Thoracic aorta (tissue), 2 donors: Measurements from ENCODE around the gene PADI3. TPM values are rescaled to one million over a fixed set of nuclear protein-coding genes. Genes with fewer than 3 reads are reported as not detected.

ENCODE experiments used
- ATAC-seq: fragments of 150-250 bp; one replicate; pipeline ENCODE4 v1.8.0; 2017; ENCODE audit warnings: low read depth; ENCODE audit not compliant: insufficient number of reproducible peaks, low FRiP score
- DNase-seq: peaks from one replicate; pipeline ENCODE4 v3.0.0-alpha.2; 2020; ENCODE audit warnings: low spot score
- H3K27ac ChIP-seq, 2 donors: fragments of 200-600 bp; sonication (generic); 1 replicate in 1 of 2; 2 replicates in 1 of 2; pipeline ENCODE4 v1.5.1; 2016; ENCODE audit warnings: mild to moderate bottlenecking in 2 of 2, moderate library complexity in 2 of 2
- H3K27me3 ChIP-seq: fragments of 200-600 bp; sonication (generic); replicated peaks from 2 replicates; pipeline ENCODE4 v1.6.0; 2016; ENCODE audit warnings: mild to moderate bottlenecking; ENCODE audit not compliant: insufficient read depth
- H3K36me3 ChIP-seq: fragments of 200-600 bp; sonication (generic); one replicate; pipeline ENCODE4 v1.5.1; 2016
- H3K4me1 ChIP-seq, 2 donors: fragments of 200-600 bp; sonication (generic); 1 replicate in 1 of 2; 2 replicates in 1 of 2; pipeline versions ENCODE4 v1.5.1 to v1.6.0; 2016; ENCODE audit warnings: low read depth in 2 of 2, mild to moderate bottlenecking in 1 of 2; ENCODE audit not compliant: control insufficient read depth in 1 of 2
- H3K4me3 ChIP-seq: fragments of 200-600 bp; sonication (generic); 2 replicates; pipeline ENCODE4 v1.5.1; 2016; ENCODE audit warnings: mild to moderate bottlenecking
- H3K9me3 ChIP-seq: fragments of 200-600 bp; sonication (generic); 2 replicates; pipeline ENCODE4 v1.5.1; 2016
- total RNA-seq, 2 donors: library from RNA; depleted of rRNA; stranded (reverse); fragments of >200 nt; gene quantifications; one replicate each; pipeline versions ENCODE4 v1.1.0 to v1.2.3, GENCODE V29; 2016
- TF ChIP-seq, protein P1 (sequence below): fragments of 200-600 bp; sonication (generic); IDR thresholded peaks from one replicate; pipeline ENCODE4 v1.5.1; 2019; ENCODE audit warnings: antibody characterized with exemption

Gene PADI3
- total RNA-seq, 2 donors from 2014 or later, result not detected

DNA sequence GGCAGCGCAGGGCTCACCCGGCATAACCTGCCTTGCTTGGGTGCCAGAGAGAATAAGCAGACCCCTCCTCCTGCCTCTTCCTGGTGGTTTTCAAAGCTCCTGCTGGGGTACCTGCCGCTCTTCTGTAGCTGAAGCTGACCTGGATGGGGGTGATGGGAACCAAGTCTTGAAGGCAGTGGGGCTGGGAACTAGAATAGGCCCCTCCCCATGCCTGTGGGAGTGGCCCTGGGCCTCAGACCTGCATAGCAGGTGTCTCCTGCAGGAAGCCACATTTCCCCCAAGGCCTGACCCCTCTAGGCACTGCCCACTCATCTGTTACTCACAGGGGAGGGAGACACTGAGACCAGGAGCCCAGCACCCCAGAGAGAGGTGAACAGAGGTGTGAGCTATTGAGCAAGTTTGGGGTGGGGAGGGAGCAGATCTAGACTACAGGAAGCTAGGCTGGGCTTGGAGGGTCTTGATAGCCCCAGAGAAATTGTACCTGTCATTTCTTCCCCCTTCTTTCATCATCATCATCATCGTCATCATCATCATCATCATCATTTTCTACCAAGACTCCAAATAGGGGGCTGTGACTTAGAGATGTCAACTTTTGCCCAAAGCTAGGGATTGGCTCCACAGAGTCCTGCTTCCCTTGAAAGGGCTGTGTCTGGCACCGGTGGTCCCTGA is 33.9 kb upstream of the PADI3 start:
- no peak for DNase-seq
- no peak for ATAC-seq
- TF ChIP-seq, protein P1, sequence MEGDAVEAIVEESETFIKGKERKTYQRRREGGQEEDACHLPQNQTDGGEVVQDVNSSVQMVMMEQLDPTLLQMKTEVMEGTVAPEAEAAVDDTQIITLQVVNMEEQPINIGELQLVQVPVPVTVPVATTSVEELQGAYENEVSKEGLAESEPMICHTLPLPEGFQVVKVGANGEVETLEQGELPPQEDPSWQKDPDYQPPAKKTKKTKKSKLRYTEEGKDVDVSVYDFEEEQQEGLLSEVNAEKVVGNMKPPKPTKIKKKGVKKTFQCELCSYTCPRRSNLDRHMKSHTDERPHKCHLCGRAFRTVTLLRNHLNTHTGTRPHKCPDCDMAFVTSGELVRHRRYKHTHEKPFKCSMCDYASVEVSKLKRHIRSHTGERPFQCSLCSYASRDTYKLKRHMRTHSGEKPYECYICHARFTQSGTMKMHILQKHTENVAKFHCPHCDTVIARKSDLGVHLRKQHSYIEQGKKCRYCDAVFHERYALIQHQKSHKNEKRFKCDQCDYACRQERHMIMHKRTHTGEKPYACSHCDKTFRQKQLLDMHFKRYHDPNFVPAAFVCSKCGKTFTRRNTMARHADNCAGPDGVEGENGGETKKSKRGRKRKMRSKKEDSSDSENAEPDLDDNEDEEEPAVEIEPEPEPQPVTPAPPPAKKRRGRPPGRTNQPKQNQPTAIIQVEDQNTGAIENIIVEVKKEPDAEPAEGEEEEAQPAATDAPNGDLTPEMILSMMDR, result no peak
- no peaks in the 10 kb centered on the region for H3K36me3 ChIP-seq
- H3K9me3 ChIP-seq, result no peaks in the 10 kb centered on the region
- H3K4me1 ChIP-seq, result no peaks in the 10 kb centered on the region
- no peaks in the 10 kb centered on the region for H3K27me3 ChIP-seq
- H3K4me3 ChIP-seq, result no peak overlapping the region
- no peak overlapping the region for H3K27ac ChIP-seq

DNA sequence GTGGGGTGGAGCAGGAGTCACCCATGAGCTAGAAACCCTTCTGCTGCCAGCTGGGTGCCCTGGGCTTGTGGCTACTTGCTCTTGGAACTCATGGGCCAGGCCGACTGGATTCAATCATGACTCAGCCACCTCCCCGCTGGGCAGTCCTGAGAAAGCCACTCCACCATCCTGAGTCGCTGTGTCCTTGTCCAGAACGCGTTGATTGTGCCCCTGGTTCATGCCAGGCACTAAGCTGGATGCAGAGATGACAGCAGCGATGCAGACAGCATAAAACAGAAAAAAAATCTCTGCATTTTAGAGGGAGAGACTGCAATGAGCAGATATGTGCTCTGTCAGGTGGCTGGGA is 33.4 kb upstream of the PADI3 start:
- Histone ChIP-seq H3K27ac (no peak overlapping the region), H3K9me3 (no peaks in the 10 kb centered on the region), H3K36me3 (no peaks in the 10 kb centered on the region), H3K27me3 (no peaks in the 10 kb centered on the region), H3K4me3 (no peak overlapping the region), H3K4me1 (no peaks in the 10 kb centered on the region)
- ATAC-seq, result no peak
- TF ChIP-seq, protein P1, result no peak
- DNase-seq, result no peak

DNA sequence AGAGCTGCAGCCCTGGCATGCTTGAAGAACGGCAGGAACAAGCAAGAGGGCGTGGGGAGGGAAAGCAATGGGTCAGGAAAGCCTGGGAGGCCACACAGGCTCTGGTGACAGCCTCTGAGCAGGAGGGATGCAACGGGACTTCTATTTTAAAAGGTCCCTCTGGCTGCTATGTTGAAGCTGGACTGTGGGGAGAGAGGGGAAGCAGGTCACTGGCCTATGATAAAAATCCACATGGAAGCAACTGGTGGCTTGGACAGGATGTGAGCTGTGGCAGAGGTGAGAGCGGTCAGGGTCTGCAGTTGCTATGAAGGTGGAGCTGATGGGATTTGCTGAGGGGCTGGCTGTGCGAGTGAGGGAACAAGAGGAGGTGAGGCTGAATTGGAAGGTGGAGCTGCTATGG is 32.8 kb upstream of the PADI3 start:
- no peak for DNase-seq
- Histone ChIP-seq H3K36me3 (no peaks in the 10 kb centered on the region), H3K27ac (no peak overlapping the region), H3K9me3 (no peaks in the 10 kb centered on the region), H3K4me1 (no peaks in the 10 kb centered on the region), H3K27me3 (no peaks in the 10 kb centered on the region), H3K4me3 (no peak overlapping the region)
- TF ChIP-seq, protein P1, result no peak
- ATAC-seq, result no peak

DNA sequence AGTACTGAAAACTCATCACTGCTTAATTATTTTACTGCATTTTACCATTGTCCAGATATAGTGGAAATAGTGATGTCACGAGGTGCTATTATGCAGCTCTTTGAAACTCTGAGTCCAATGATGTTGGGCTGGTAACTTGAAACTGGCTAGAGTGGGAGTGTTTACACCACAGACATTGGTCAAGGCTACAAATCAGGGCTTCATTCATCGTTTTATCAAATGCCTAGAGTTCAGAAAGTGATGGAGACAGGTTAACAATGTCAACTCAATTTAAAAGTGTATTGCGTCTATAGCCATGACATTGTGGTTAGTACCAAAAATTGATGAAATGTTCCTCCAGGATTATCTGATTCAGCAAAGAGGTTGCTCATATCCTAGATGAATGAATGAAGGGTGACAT is 31.3 kb upstream of the PADI3 start:
- no peak for ATAC-seq

DNA sequence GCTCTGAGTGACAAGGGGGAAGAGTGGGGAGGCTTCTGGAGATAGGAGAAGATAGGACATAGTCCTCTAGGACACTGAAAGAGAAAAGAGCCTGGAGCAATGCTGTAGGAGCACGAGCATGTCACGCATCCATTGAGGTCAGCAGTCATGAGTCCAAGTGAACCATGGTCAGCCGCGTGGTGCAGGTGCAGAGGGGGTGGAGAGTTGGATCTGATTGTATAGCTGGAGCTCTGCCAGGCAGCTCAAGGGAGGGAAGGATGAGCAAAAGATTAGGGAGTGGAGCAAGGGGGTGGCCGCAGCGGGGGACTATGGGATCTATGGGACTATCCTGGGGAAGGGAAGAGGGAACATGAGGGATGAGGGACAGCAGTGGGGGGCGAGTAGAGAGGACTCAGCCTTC is 30.0 kb upstream of the PADI3 start:
- Histone ChIP-seq H3K27me3 (no peaks in the 10 kb centered on the region), H3K9me3 (no peaks in the 10 kb centered on the region), H3K27ac (no peak overlapping the region), H3K36me3 (no peaks in the 10 kb centered on the region), H3K4me1 (no peaks in the 10 kb centered on the region), H3K4me3 (no peak overlapping the region)
- TF ChIP-seq, protein P1, result no peak
- DNase-seq (no peak), ATAC-seq (no peak)

More for the DNA sequence above, 31.3 kb upstream of the PADI3 start:
- Histone ChIP-seq H3K36me3 (no peaks in the 10 kb centered on the region), H3K27ac (no peak overlapping the region), H3K27me3 (no peaks in the 10 kb centered on the region), H3K9me3 (no peaks in the 10 kb centered on the region), H3K4me3 (no peak overlapping the region), H3K4me1 (no peaks in the 10 kb centered on the region)
- TF ChIP-seq, protein P1, result no peak
- DNase-seq, result no peak
